K562 treated with DMSO at 1 percent for 12 hours (cell line): ENCODE data around the gene RGS7. TPM values are rescaled to one million over a fixed set of nuclear protein-coding genes. Genes with fewer than 3 reads are reported as not detected.

Source experiments
- total RNA-seq: library from RNA; unstranded; fragments of 300-600 nt; gene quantifications from 2 replicates; pipeline ENCODE4 v1.2.3, GENCODE V29; 2022; ENCODE audit not compliant: insufficient read depth

RGS7 gene
- total RNA-seq = not detected in 2 replicates

DNA sequence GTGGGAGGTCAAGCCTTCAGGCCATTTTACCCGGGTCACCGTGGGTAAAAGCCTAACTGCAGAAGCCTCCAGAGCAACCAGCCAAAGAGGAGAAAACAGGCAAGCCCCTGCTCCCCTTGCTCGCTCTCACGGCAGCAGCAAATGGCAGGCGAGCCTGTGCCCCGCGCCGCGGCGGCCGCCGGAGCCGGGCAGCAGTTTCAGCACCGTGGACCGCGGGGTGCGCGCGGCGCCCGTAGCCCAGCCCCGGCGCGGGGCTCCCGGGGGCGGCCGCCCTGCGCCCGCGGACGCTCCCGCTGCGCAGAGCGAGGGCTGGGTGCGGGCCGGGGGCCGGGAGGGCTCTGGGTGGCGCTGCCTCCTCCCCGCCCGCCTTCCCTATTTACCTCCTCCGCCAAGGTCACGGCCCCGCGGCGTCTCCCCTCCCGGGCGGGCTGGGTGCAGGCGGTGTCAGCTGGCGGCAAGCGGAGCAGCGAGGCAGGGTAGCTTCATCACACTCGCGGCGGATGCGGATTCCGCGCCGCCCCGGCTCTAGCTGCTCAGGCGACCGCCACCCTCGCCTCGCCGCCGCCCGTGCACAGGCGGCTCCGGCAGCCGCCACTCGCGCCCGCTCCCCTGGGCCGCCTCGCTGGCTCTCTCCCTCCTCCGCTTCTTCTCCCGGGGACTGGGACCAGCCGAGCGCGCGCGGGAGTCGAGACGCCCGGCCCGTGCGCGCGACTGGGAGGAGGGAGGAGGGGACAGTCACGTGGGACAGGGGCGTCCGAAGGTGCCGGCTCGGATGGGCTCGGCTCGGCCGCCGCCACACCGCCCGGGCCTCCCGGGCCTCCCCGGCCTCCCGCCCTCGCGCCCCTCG lies at the start of gene RGS7:
RGS7 (minus strand) TSS at position 687 of the 847 bp plus-strand sequence.

Other genes with a start within 250 kb of the RGS7 start
- gene FH, start 162.6 kb upstream of the RGS7 start, total RNA-seq = 125 and 168 TPM in 2 replicates
- not detected in 2 replicates for gene KMO, start 175.2 kb upstream of the RGS7 start, total RNA-seq